GM12875 (cell line): ENCODE results near the gene C9orf78.
"Not testable (repeated sequence)": the region's sequence is repeated elsewhere in the genome, so short reads cannot be mapped to it uniquely, and the experiment has no call there.

Experiments
- H3K4me3 ChIP-seq: one replicate; pipeline ENCODE4 v1.5.1; 2011; ENCODE audit warnings: low read depth, low read length, control low read depth
- CTCF ChIP-seq: IDR thresholded peaks from 2 replicates; pipeline ENCODE4 v1.5.1; 2011; ENCODE audit warnings: low read depth, mild to moderate bottlenecking, control low read depth, inconsistent platforms, low read length, moderate library complexity, borderline replicate concordance; ENCODE audit not compliant: insufficient read depth

The C9orf78 gene

GRCh38 chr9:129809346-129809745 is 25.7 kb downstream of the C9orf78 start:
- H3K4me3 ChIP-seq: no peak overlapping the region
- no peak for TF ChIP-seq CTCF

DNA sequence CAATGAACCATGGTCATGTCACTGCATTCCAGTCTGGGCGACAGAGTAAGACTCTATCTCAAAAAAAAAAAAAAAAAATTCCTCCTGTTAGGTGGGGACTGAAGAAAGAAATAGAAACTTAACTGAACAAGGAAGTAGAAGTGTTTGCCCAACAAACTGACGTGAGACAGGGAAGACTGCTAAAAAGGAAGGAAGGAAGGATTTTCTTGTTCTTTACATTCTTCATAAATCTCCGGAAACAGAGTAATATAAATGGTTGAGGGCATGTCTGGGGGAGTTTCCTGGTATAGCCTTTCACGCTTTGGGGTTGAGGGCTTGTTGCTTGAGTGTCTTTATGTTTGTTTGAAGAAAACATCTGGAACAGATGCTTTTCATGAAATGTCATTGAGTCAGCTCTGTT is 29.0 kb downstream of the C9orf78 start:
- no peak for TF ChIP-seq CTCF
- no peak overlapping the region for H3K4me3 ChIP-seq

DNA sequence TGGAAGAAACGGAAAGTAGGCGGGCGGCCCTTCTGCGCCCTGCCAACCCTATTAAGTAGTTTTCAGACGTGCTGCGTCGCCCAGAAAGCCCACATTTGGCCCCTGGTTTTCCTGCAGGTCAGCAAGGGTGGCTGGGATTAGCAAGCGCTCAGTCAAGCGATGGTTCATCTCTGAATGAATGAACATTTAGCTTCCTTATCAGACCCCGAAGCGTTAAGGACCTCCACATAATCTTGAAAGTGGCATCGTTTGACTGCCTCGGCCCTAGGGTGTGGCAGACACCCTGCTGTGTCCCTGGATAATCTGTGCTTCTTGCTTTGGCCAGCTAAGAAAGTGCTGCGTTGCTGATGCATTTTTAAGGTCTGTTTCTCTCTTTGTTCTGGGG is 31.4 kb downstream of the C9orf78 start:
- no peak for TF ChIP-seq CTCF
- peak overlapping the region; percentile 99 for H3K4me3 ChIP-seq

DNA sequence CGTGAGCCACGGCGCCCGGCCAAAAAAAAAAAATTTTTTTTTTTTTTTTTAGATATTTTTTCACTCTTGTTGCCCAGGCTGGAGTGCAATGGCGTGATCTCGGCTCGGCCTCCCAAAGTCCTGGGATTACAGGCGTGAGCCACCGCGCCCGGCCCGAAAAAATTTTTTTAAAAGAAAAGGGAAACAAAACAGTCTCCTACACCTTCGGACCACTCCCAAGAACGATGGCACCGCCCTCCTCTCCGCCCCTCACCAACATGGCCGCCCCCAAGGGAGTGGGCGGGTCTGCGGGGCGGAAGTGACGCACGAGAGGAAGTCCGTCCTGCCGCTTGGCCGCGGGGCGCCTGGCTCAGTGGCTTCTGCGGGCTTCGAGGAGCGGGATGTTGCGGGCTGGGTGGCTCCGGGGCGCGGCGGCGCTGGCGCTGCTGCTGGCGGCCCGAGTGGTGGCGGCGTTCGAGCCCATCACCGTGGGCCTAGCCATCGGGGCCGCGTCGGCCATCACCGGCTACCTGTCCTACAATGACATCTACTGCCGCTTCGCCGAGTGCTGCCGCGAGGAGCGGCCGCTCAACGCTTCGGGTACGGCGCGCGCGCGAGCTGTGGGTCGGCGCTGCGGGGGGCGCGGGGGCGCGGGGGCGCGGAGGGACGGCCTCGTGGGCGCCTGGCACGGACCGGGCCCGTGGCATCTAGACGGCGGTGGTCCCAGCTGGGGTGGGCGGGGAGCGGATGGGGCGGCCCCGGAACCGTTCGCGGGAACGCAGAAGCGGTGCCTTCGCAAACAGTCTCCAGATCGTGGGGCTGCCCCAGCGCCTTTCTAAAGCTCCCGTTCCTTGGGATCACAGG is 32.0 kb downstream of the C9orf78 start, which contains the start of gene TOR1B:
Gene TOR1B, plus strand, starts transcription at position 352 of the 843 bp plus-strand sequence. Its CDS starts 29 bp downstream, at position 381.
- peak within 1 kb of the TSS; percentile 99 for H3K4me3 ChIP-seq
- no peak for TF ChIP-seq CTCF

DNA sequence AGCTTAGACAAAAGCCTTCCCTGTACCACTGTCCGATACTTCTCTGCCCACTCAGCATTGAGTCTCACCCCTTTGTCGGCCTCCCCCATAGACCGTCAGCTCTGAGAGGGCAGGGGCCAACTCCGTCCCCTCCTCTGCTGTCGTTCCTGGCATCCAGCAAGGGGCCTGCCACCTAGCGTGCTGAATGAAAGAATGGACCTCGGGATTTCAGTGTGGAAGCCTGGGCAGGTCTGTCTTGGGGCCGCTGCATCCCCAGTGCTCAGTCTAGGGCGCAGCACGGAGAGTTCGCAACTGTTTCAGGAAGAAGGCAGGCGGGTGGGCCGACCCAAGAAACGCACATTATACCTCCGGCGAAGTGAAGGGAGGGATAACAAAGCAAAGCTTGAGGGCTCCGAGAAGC is 33.6 kb downstream of the C9orf78 start:
- no peak for TF ChIP-seq CTCF

DNA sequence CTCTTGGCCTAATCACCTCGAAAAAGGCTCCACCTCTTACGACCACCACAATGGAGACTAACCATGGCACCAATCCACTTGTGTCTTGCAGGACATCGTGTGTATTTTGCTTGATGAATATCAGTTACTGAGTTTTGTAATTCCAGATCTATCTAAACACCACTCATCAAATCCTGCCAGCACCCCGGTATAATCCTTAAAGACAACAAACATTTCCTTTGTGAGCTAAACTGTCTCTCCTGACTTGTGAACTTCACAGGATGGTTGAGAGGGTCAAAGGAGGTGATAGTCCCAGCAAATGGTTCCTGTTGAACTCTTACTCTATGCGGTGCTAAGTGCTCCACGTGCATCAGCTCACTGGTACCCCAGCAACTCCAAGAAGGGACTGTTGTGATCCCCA is 36.1 kb downstream of the C9orf78 start:
- no peak overlapping the region for H3K4me3 ChIP-seq
- no peak for TF ChIP-seq CTCF

More for the DNA sequence above, 33.6 kb downstream of the C9orf78 start:
- H3K4me3 ChIP-seq: no peak overlapping the region

DNA sequence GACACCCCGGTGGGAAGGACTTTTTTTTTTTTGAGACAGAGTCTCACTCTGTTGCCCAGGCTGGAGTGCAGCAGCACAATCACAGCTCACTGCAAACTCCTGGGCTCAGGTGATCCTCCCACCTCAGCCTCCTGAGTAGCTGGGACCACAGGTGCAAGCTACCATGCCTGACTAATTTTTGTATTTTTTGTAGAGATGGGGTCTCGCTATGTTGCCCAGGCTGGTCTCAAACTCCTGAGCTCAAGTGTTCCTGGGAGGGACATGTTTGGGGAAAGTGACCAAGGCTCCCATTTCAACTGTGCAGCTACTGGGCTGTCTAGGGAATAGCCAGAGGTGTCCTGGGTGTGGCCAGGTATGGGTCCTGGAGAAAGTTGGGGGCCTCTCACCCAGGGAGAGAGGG is 39.0 kb downstream of the C9orf78 start:
- H3K4me3 ChIP-seq: not testable (repeated sequence)
